GM23248 (cell line): ENCODE results near the gene GPX6. TPM values are rescaled to one million over a fixed set of nuclear protein-coding genes. Genes with fewer than 3 reads are reported as not detected.

ENCODE experiments used
- DNase-seq: peaks from one replicate; pipeline ENCODE4 v3.0.0-alpha.2; 2015
- H2AFZ ChIP-seq: fragments of 200-600 bp; sonication (generic); 2 replicates; pipeline ENCODE4 v1.6.1; 2016; ENCODE audit warnings: antibody characterized with exemption
- H3F3A ChIP-seq: fragments of 200-600 bp; sonication (generic); 2 replicates; pipeline ENCODE4 v1.6.1; 2016; ENCODE audit warnings: mild to moderate bottlenecking, antibody characterized with exemption, mixed run types; ENCODE audit not compliant: insufficient read depth
- H3K27ac ChIP-seq: fragments of 200-600 bp; sonication (generic); 2 replicates; pipeline ENCODE4 v1.5.1; 2016; ENCODE audit warnings: mild to moderate bottlenecking
- H3K27me3 ChIP-seq: fragments of 200-600 bp; sonication (generic); replicated peaks from 2 replicates; pipeline ENCODE4 v1.6.1; 2016; ENCODE audit warnings: mild to moderate bottlenecking; ENCODE audit not compliant: insufficient read depth
- H3K36me3 ChIP-seq: fragments of 200-600 bp; sonication (generic); 2 replicates; pipeline ENCODE4 v1.6.1; 2016; ENCODE audit warnings: low read depth, mild to moderate bottlenecking
- H3K4me1 ChIP-seq: fragments of 200-600 bp; sonication (generic); 2 replicates; pipeline ENCODE4 v1.6.1; 2016; ENCODE audit warnings: mild to moderate bottlenecking; ENCODE audit not compliant: insufficient read depth
- H3K4me2 ChIP-seq: fragments of 200-600 bp; sonication (generic); one replicate; pipeline ENCODE4 v1.6.1; 2016; ENCODE audit warnings: mild to moderate bottlenecking; ENCODE audit not compliant: unreplicated experiment
- H3K4me3 ChIP-seq: fragments of 200-600 bp; sonication (generic); 2 replicates; pipeline ENCODE4 v1.5.1; 2016; ENCODE audit warnings: mild to moderate bottlenecking
- H3K79me2 ChIP-seq: fragments of 200-600 bp; sonication (generic); 2 replicates; pipeline ENCODE4 v1.6.1; 2016; ENCODE audit warnings: mild to moderate bottlenecking; ENCODE audit not compliant: insufficient read depth
- H3K9ac ChIP-seq: fragments of 200-600 bp; sonication (generic); 2 replicates; pipeline ENCODE4 v1.6.1; 2016; ENCODE audit warnings: mild to moderate bottlenecking
- H3K9me2 ChIP-seq: fragments of 200-600 bp; sonication (generic); 2 replicates; pipeline ENCODE4 v1.6.1; 2016; ENCODE audit warnings: mixed run types, mild to moderate bottlenecking, moderate library complexity; ENCODE audit not compliant: insufficient read depth
- H3K9me3 ChIP-seq: fragments of 200-600 bp; sonication (generic); one replicate; pipeline ENCODE4 v1.6.1; 2017; ENCODE audit warnings: low read depth
- H4K20me1 ChIP-seq: fragments of 200-600 bp; sonication (generic); 2 replicates; pipeline ENCODE4 v1.6.0; 2016; ENCODE audit not compliant: insufficient read depth
- EZH2 ChIP-seq: fragments of 200-600 bp; sonication (generic); IDR thresholded peaks from 2 replicates; pipeline ENCODE4 v1.6.1; 2018; ENCODE audit warnings: antibody characterized with exemption, mild to moderate bottlenecking; ENCODE audit not compliant: insufficient read depth, poor library complexity, severe bottlenecking
- EZH2phosphoT487 ChIP-seq: fragments of 200-600 bp; sonication (generic); IDR thresholded peaks from 2 replicates; pipeline ENCODE4 v1.6.1; 2018; ENCODE audit warnings: antibody characterized with exemption, moderate library complexity, mild to moderate bottlenecking, low read depth; ENCODE audit not compliant: insufficient read depth
- WGBS, 2 experiments: methylation state at CpG; one replicate each; pipeline ENCODE4 v1.1.6; 2015 to 2017; ENCODE audit warnings: low lambda C conversion rate in 2 of 2, low coverage in 1 of 2; ENCODE audit errors: missing lambda C conversion rate in 2 of 2; 5-methylcytosine and 5-hydroxymethylcytosine counted together
- in situ Hi-C: fragments of 300-500 bp; cut with MboI; formaldehyde crosslinking; loops from 2 replicates; pipeline ENCODE4 v1.15.0; 2020
- polyA plus RNA-seq: library from polyadenylated mRNA; unstranded; fragments of >200 nt; fragmentation: Nextera tagmentation; extraction: Ambion mirVana; gene quantifications from 2 replicates; pipeline ENCODE4 v1.2.1, GENCODE V29; 2016
- total RNA-seq: library from RNA; depleted of rRNA; stranded (reverse); fragments of >200 nt; shearing (Covaris generic); gene quantifications from 2 replicates; pipeline ENCODE4 v1.2.3, GENCODE V29; 2014; rRNA removed

The GPX6 gene
- total and polyA plus RNA-seq, 2 experiments from 2014 or later: not detected

GRCh38 chr6:28458568-28458967, 57.0 kb downstream of the GPX6 start:
- Histone ChIP-seq H3K4me1 (no peaks in the 10 kb centered on the region), H3K36me3 (no peaks in the 10 kb centered on the region), H3K9ac (no peak overlapping the region), H3K4me3 (no peak overlapping the region), H4K20me1 (no peaks in the 10 kb centered on the region), H3K27ac (no peak overlapping the region), H3K9me2 (no peaks in the 10 kb centered on the region), H3K9me3 (no peaks in the 10 kb centered on the region), H3K4me2 (no peak overlapping the region), H3F3A (no peaks in the 10 kb centered on the region), H3K79me2 (no peaks in the 10 kb centered on the region), H3K27me3 (no peaks in the 10 kb centered on the region), H2AFZ (no peak overlapping the region)
- TF ChIP-seq EZH2 (no peak), EZH2phosphoT487 (no peak)
- in situ Hi-C loops: no loop called here
- DNase-seq: no peak
- WGBS, 2 experiments: 27 to 34% methylated on average over 1 of the region's 1 CpG

Other genes with a start within 250 kb of the GPX6 start
- 17.5 and 28.5 TPM in 2 replicates for gene ZSCAN26, start 248.7 kb downstream of the GPX6 start, total RNA-seq
- gene ZSCAN26, start 248.7 kb downstream of the GPX6 start, polyA plus RNA-seq: 14.1 and 15.0 TPM in 2 replicates
- gene PGBD1, start 234.2 kb downstream of the GPX6 start, total RNA-seq: 4.9 and 6.7 TPM in 2 replicates
- 4.1 and 5.0 TPM in 2 replicates for gene PGBD1, start 234.2 kb downstream of the GPX6 start, polyA plus RNA-seq
- 0.54 and 1.3 TPM in 2 replicates for gene ZSCAN31, start 179.6 kb downstream of the GPX6 start, total RNA-seq
- gene ZSCAN31, start 179.6 kb downstream of the GPX6 start, polyA plus RNA-seq: 0.84 and 1.5 TPM in 2 replicates
- 3.0 and 4.0 TPM in 2 replicates for gene ZKSCAN3, start 165.8 kb downstream of the GPX6 start, total RNA-seq
- gene ZKSCAN3, start 165.8 kb downstream of the GPX6 start, polyA plus RNA-seq: 1.6 and 2.5 TPM in 2 replicates
- gene ZSCAN12, start 116.0 kb downstream of the GPX6 start, total RNA-seq: 1.9 and 3.1 TPM in 2 replicates
- gene ZSCAN12, start 116.0 kb downstream of the GPX6 start, polyA plus RNA-seq: 0.88 and 1.2 TPM in 2 replicates
- gene ZSCAN23, start 72.3 kb downstream of the GPX6 start, total RNA-seq: 0.32 and 0.51 TPM in 2 replicates
- 0.13 and 0.84 TPM in 2 replicates for gene ZSCAN23, start 72.3 kb downstream of the GPX6 start, polyA plus RNA-seq
- not detected in 2 replicates for gene GPX5, start 10.1 kb upstream of the GPX6 start, total RNA-seq
- gene GPX5, start 10.1 kb upstream of the GPX6 start, polyA plus RNA-seq: not detected in 2 replicates